ENCODE results near the gene OTOG. TPM values are rescaled to one million over a fixed set of nuclear protein-coding genes. Genes with fewer than 3 reads are reported as not detected.

OTOG gene
- total RNA-seq, 1 donor from 2014 or later, result not detected

- H3K4me3 ChIP-seq, result no peak overlapping the region
- H3K36me3 ChIP-seq, result no peaks in the 10 kb centered on the region
- no peak for DNase-seq (ENCODE audit: extremely low spot score in 2 of 2)
- H3K27me3 ChIP-seq, result no peaks in the 10 kb centered on the region
- no peaks in the 10 kb centered on the region for H3K4me1 ChIP-seq
- intact Hi-C loops (cut with DNase I), result no loop called here
- no peaks in the 10 kb centered on the region for H3K9me3 ChIP-seq
- H3K27ac ChIP-seq, result no peak overlapping the region
- TF ChIP-seq CTCF (IDR thresholded peaks at IDR 0.05), result no peak
- no peak for TF ChIP-seq POLR2AphosphoS5 (IDR thresholded peaks at IDR 0.05; ENCODE audit: insufficient read depth in 1 of 2, low read depth in 1 of 2)
- no peak for TF ChIP-seq POLR2A (IDR thresholded peaks at IDR 0.05)
Measured at GRCh38 chr11:17601676-17602075, 54.6 kb downstream of the OTOG start.

- TF ChIP-seq POLR2A (IDR thresholded peaks at IDR 0.05), result no peak
- TF ChIP-seq POLR2AphosphoS5 (IDR thresholded peaks at IDR 0.05; ENCODE audit: insufficient read depth in 1 of 2, low read depth in 1 of 2), result no peak
- TF ChIP-seq CTCF (IDR thresholded peaks at IDR 0.05), result no peak
- peak in 1 of 2 donors; percentile 77 for DNase-seq (ENCODE audit: extremely low spot score in 2 of 2)
- intact Hi-C loops (cut with DNase I), result no loop called here
- H3K36me3 ChIP-seq, result no peaks in the 10 kb centered on the region
- no peaks in the 10 kb centered on the region for H3K4me1 ChIP-seq
- H3K9me3 ChIP-seq, result no peaks in the 10 kb centered on the region
- no peak overlapping the region for H3K4me3 ChIP-seq
- no peaks in the 10 kb centered on the region for H3K27me3 ChIP-seq
- H3K27ac ChIP-seq, result no peak overlapping the region
Measured at GRCh38 chr11:17602105-17603001, 55.3 kb downstream of the OTOG start.

- intact Hi-C loops (cut with DNase I), result no loop called here
- TF ChIP-seq CTCF (IDR thresholded peaks at IDR 0.05) (no peak), POLR2A (IDR thresholded peaks at IDR 0.05) (no peak), POLR2AphosphoS5 (IDR thresholded peaks at IDR 0.05; ENCODE audit: insufficient read depth in 1 of 2, low read depth in 1 of 2) (no peak)
- H3K27ac ChIP-seq, result no peak overlapping the region
- no peaks in the 10 kb centered on the region for H3K27me3 ChIP-seq
- no peaks in the 10 kb centered on the region for H3K4me1 ChIP-seq
- no peaks in the 10 kb centered on the region for H3K36me3 ChIP-seq
- no peak overlapping the region for H3K4me3 ChIP-seq
- H3K9me3 ChIP-seq, result no peaks in the 10 kb centered on the region
- DNase-seq (ENCODE audit: extremely low spot score in 2 of 2), result peak in 1 of 2 donors; percentile 94
Measured at GRCh38 chr11:17603056-17603825, 56.2 kb downstream of the OTOG start.

GRCh38 chr11:17604201-17604914 lies 57.3 kb downstream of the OTOG start:
- Histone ChIP-seq H3K27me3 (no peaks in the 10 kb centered on the region), H3K27ac (no peak overlapping the region), H3K4me1 (no peaks in the 10 kb centered on the region), H3K36me3 (no peaks in the 10 kb centered on the region), H3K9me3 (no peaks in the 10 kb centered on the region), H3K4me3 (no peak overlapping the region)
- intact Hi-C loops (cut with DNase I), result no loop called here
- TF ChIP-seq POLR2A (IDR thresholded peaks at IDR 0.05) (no peak), CTCF (IDR thresholded peaks at IDR 0.05) (no peak), POLR2AphosphoS5 (IDR thresholded peaks at IDR 0.05; ENCODE audit: insufficient read depth in 1 of 2, low read depth in 1 of 2) (no peak)
- no peak for DNase-seq (ENCODE audit: extremely low spot score in 2 of 2)

Measured in vagina (tissue), 2 donors.